CD8-positive, alpha-beta memory T cell (primary cell): ENCODE results near the gene CLK2. TPM values are rescaled to one million over a fixed set of nuclear protein-coding genes. Genes with fewer than 3 reads are reported as not detected.
A peak's percentile ranks its signal among the peaks of the same experiment; 100 is the strongest.

Experiments used
- CTCF ChIA-PET: fragments of 350-600 bp; sonication (Branson Sonifier 250); formaldehyde crosslinking; loops from one replicate; lab custom pipeline; 2021; ENCODE audit warnings: antibody characterized with exemption; lab: Charles Lee
- POLR2A ChIA-PET: fragments of 350-600 bp; sonication (Branson Sonifier 250); formaldehyde crosslinking; loops from one replicate; lab custom pipeline; 2021; ENCODE audit warnings: antibody characterized with exemption; lab: Charles Lee
- DNase-seq, 5 donors: peaks; one replicate each; pipeline versions ENCODE4 v3.0.0 to v3.0.0-alpha.2; 2020 to 2022; ENCODE audit warnings: mixed read lengths in 1 of 5
- H3K27ac ChIP-seq: one replicate; pipeline ENCODE4 v1.7.0; 2013; ENCODE audit warnings: low read depth, mild to moderate bottlenecking, low read length, moderate library complexity
- H3K27me3 ChIP-seq: 2 replicates; pipeline ENCODE4 v1.7.0; 2013; ENCODE audit warnings: low read length, mild to moderate bottlenecking; ENCODE audit not compliant: insufficient read depth, poor library complexity, severe bottlenecking
- H3K36me3 ChIP-seq: 2 replicates; pipeline ENCODE4 v1.7.0; 2013; ENCODE audit warnings: mild to moderate bottlenecking, low read length, moderate library complexity; ENCODE audit not compliant: insufficient read depth
- H3K4me1 ChIP-seq: 2 replicates; pipeline ENCODE4 v1.7.0; 2013; ENCODE audit warnings: mild to moderate bottlenecking, low read length, moderate library complexity; ENCODE audit not compliant: insufficient read depth
- H3K4me3 ChIP-seq: 2 replicates; pipeline ENCODE4 v1.7.0; 2013; ENCODE audit warnings: mild to moderate bottlenecking, low read length
- H3K9me3 ChIP-seq: 2 replicates; pipeline ENCODE4 v1.7.0; 2013; ENCODE audit warnings: mild to moderate bottlenecking, low read length
- H3K27ac Mint-ChIP-seq, 8 donors: one replicate each; pipeline ENCODE4 v1.8.0; 2020 to 2021; ENCODE audit warnings: mixed read lengths in 8 of 8, mild to moderate bottlenecking in 6 of 8, inconsistent platforms in 3 of 8, moderate library complexity in 3 of 8
- H3K27me3 Mint-ChIP-seq, 2 donors: one replicate each; pipeline ENCODE4 v1.8.0; 2020 to 2021; ENCODE audit warnings: mixed read lengths in 2 of 2, mild to moderate bottlenecking in 1 of 2, moderate library complexity in 1 of 2
- H3K36me3 Mint-ChIP-seq, 3 donors: one replicate each; pipeline ENCODE4 v1.8.0; 2020 to 2021; ENCODE audit warnings: mixed read lengths in 3 of 3, inconsistent platforms in 1 of 3, mild to moderate bottlenecking in 1 of 3
- H3K4me1 Mint-ChIP-seq, 3 donors: one replicate each; pipeline ENCODE4 v1.8.0; 2020 to 2021; ENCODE audit warnings: mixed read lengths in 3 of 3, inconsistent platforms in 1 of 3, mild to moderate bottlenecking in 1 of 3
- H3K4me3 Mint-ChIP-seq, 7 donors: one replicate each; pipeline ENCODE4 v1.8.0; 2020 to 2021; ENCODE audit warnings: mixed read lengths in 7 of 7, mild to moderate bottlenecking in 6 of 7, moderate library complexity in 4 of 7, inconsistent platforms in 2 of 7
- H3K9me3 Mint-ChIP-seq, 5 donors: one replicate each; pipeline ENCODE4 v1.8.0; 2020 to 2022; ENCODE audit warnings: mixed read lengths in 5 of 5, mild to moderate bottlenecking in 3 of 5, moderate library complexity in 2 of 5, inconsistent platforms in 1 of 5
- polyA plus RNA-seq: library from polyadenylated mRNA; unstranded; fragments of 300-500 nt; fragmentation: Illumina TruSeq; gene quantifications from one replicate; pipeline ENCODE4 v1.2.3, GENCODE V29; 2021
- total RNA-seq, 2 experiments: library from RNA; stranded (reverse); gene quantifications; one replicate each; pipeline ENCODE4 v1.2.3, GENCODE V29; 2021

The CLK2 gene
- 10 to 100 TPM; 78.3 to 79.8 TPM for total RNA-seq
- polyA plus RNA-seq, result 20.2 TPM

- peak within 1 kb of the TSS; percentile 87 for H3K4me3 ChIP-seq
- no peaks in the 10 kb centered on the region for H3K27me3 ChIP-seq
- Mint-ChIP-seq H3K36me3 (peaks cover 0 to 38% (median 12%) of the 10 kb centered on the region in 3 donors), H3K4me3 (peak within 1 kb of the TSS; percentile 90 to 97 (median 95)), H3K27ac (peak within 1 kb of the TSS; percentile 80 to 99 (median 95)), H3K4me1 (peaks cover 41 to 56% (median 50%) of the 10 kb centered on the region in 3 donors), H3K27me3 (no peaks in the 10 kb centered on the region), H3K9me3 (no peaks in the 10 kb centered on the region)
- no peaks in the 10 kb centered on the region for H3K9me3 ChIP-seq
- peaks cover 42% of the 10 kb centered on the region for H3K4me1 ChIP-seq
- peak; percentile 90 to 96 (median 92) for DNase-seq
- ChIA-PET POLR2A (interaction anchor here (0.7 to 3.6 kb wide), 9 partner anchors 10 to 1315 kb away, joined by 3 to 25 read pairs (median 3); partner anchors contain the start of genes FDPS and SCAMP3), CTCF (interaction anchor here (0.7 to 9.0 kb wide), 10 partner anchors 10 to 193 kb away, joined by 3 to 64 read pairs (median 4); partner anchors contain the start of gene SCAMP3)
- H3K27ac ChIP-seq, result peak within 1 kb of the TSS; percentile 64
- H3K36me3 ChIP-seq, result peaks cover 23% of the 10 kb centered on the region
Measured at GRCh38 chr1:155273343-155274245, at the start of gene CLK2. TSS of gene CLK2 (minus strand) at chr1:155273504. CDS start at chr1:155270977, 2,527 bp downstream.

- Mint-ChIP-seq H3K4me3 (peak overlapping the region; percentile 62 to 96 (median 76)), H3K4me1 (peaks cover 22 to 41% (median 26%) of the 10 kb centered on the region in 3 donors), H3K9me3 (no peaks in the 10 kb centered on the region), H3K36me3 (peaks cover 0 to 20% (median 3%) of the 10 kb centered on the region in 3 donors), H3K27me3 (peaks cover 0 to 2% of the 10 kb centered on the region in 2 donors), H3K27ac (peak overlapping the region in 4 of 8 donors; percentile 17 to 75 (median 37))
- peaks cover 9% of the 10 kb centered on the region for H3K4me1 ChIP-seq
- CTCF ChIA-PET, result interaction anchor here (1.1 to 6.0 kb wide), 12 partner anchors 11 to 362 kb away, joined by 3 to 116 read pairs (median 6); partner anchors contain the start of genes CLK2, FDPS and HCN3
- no peaks in the 10 kb centered on the region for H3K27me3 ChIP-seq
- no peak overlapping the region for H3K4me3 ChIP-seq
- H3K36me3 ChIP-seq, result no peaks in the 10 kb centered on the region
- POLR2A ChIA-PET, result interaction anchor here (1.0 to 3.3 kb wide), 2 partner anchors 15 to 49 kb away, joined by 3 to 11 read pairs; partner anchors contain the start of genes CLK2 and FDPS
- no peaks in the 10 kb centered on the region for H3K9me3 ChIP-seq
- DNase-seq, result no peak
- no peak overlapping the region for H3K27ac ChIP-seq
Measured at GRCh38 chr1:155322571-155322952, 49.3 kb upstream of the CLK2 start.

DNA sequence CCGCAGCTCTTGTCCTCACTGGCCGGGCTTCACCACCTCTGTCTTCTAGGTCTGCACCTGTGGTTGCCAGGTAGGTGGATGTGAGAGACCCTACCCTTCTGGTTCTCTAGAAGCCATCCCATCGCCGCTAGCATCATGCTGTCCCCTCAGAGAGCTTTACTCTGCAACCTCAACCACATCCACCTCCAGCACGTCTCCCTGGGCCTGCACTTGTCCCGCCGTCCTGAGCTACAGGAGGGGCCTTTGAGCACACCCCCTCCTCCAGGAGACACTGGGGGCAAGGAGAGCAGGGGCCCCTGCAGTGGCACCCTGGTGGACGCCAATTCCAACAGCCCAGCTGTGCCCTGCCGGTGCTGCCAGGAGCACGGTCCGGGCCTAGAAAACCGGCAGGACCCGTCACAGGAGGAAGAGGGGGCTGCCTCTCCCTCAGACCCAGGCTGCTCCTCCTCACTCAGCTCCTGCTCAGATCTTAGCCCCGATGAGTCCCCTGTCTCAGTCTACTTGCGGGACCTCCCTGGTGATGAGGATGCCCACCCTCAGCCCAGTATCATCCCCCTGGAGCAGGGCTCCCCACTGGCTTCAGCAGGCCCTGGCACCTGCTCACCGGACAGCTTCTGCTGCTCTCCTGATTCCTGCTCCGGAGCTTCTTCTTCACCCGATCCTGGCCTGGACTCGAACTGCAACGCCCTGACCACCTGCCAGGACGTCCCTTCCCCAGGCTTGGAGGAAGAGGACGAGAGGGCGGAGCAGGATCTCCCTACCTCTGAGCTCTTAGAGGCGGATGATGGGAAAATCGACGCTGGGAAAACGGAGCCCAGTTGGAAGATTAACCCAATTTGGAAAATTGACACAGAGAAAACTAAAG, 48.6 kb upstream of the CLK2 start:
- H3K4me1 Mint-ChIP-seq, result peaks cover 22 to 41% (median 26%) of the 10 kb centered on the region in 3 donors
- no peak for DNase-seq
- Histone ChIP-seq H3K27ac (no peak overlapping the region), H3K9me3 (no peaks in the 10 kb centered on the region), H3K36me3 (no peaks in the 10 kb centered on the region), H3K4me3 (no peak overlapping the region), H3K4me1 (peaks cover 9% of the 10 kb centered on the region), H3K27me3 (no peaks in the 10 kb centered on the region)
- peak overlapping the region in 3 of 8 donors; percentile 17 to 75 (median 45) for H3K27ac Mint-ChIP-seq
- H3K36me3 Mint-ChIP-seq, result peaks cover 0 to 21% (median 3%) of the 10 kb centered on the region in 3 donors
- H3K27me3 Mint-ChIP-seq, result peaks cover 0 to 2% of the 10 kb centered on the region in 2 donors
- ChIA-PET POLR2A (interaction anchor here (1.0 to 3.3 kb wide), 2 partner anchors 14 to 49 kb away, joined by 3 to 11 read pairs; partner anchors contain the start of genes CLK2 and FDPS), CTCF (interaction anchor here (0.6 to 6.0 kb wide), 12 partner anchors 10 to 115 kb away, joined by 3 to 116 read pairs (median 4); partner anchors contain the start of genes CLK2, FDPS and HCN3)
- no peaks in the 10 kb centered on the region for H3K9me3 Mint-ChIP-seq
- H3K4me3 Mint-ChIP-seq, result peak overlapping the region; percentile 62 to 96 (median 76)

- POLR2A ChIA-PET, result interaction anchor here (3.3 kb wide), 1 partner anchor 13 kb away, joined by 11 read pairs; the partner anchor contains the start of gene FDPS
- no peaks in the 10 kb centered on the region for H3K36me3 ChIP-seq
- peak; percentile 40 to 70 (median 60) for DNase-seq
- H3K27me3 Mint-ChIP-seq, result no peaks in the 10 kb centered on the region
- H3K4me1 ChIP-seq, result peaks cover 9% of the 10 kb centered on the region
- peaks cover 0 to 24% (median 3%) of the 10 kb centered on the region in 3 donors for H3K36me3 Mint-ChIP-seq
- no peaks in the 10 kb centered on the region for H3K9me3 ChIP-seq
- peak within 1 kb of the TSS; percentile 41 to 78 (median 70) for H3K4me3 Mint-ChIP-seq
- peak within 1 kb of the TSS; percentile 25 for H3K4me3 ChIP-seq
- H3K9me3 Mint-ChIP-seq, result no peaks in the 10 kb centered on the region
- no peak within 1 kb of the TSS for H3K27ac ChIP-seq
- H3K27me3 ChIP-seq, result no peaks in the 10 kb centered on the region
- H3K27ac Mint-ChIP-seq, result peak within 1 kb of the TSS in 5 of 8 donors; percentile 0 to 70 (median 28)
- H3K4me1 Mint-ChIP-seq, result peaks cover 18 to 37% (median 22%) of the 10 kb centered on the region in 3 donors
- CTCF ChIA-PET, result interaction anchor here (0.6 to 6.0 kb wide), 6 partner anchors 12 to 114 kb away, joined by 3 to 116 read pairs (median 4); partner anchors contain the start of genes FDPS and HCN3
Measured at GRCh38 chr1:155320661-155321617, 47.6 kb upstream of the CLK2 start, which contains the start of gene RUSC1. TSS of gene RUSC1 (plus strand) at chr1:155320894. CDS start at chr1:155321774, 880 bp downstream.

GRCh38 chr1:155320252-155320651, 46.9 kb upstream of the CLK2 start:
- peaks cover 9% of the 10 kb centered on the region for H3K4me1 ChIP-seq
- H3K27me3 ChIP-seq, result no peaks in the 10 kb centered on the region
- H3K9me3 ChIP-seq, result no peaks in the 10 kb centered on the region
- Mint-ChIP-seq H3K4me1 (peaks cover 12 to 31% (median 20%) of the 10 kb centered on the region in 3 donors), H3K4me3 (peak overlapping the region; percentile 30 to 78 (median 70)), H3K36me3 (peaks cover 0 to 24% (median 3%) of the 10 kb centered on the region in 3 donors), H3K27me3 (no peaks in the 10 kb centered on the region), H3K9me3 (no peaks in the 10 kb centered on the region), H3K27ac (peak overlapping the region in 5 of 8 donors; percentile 0 to 70 (median 19))
- ChIA-PET POLR2A (interaction anchor here (3.3 kb wide), 1 partner anchor 12 kb away, joined by 11 read pairs; the partner anchor contains the start of gene FDPS), CTCF (interaction anchor here (6.0 kb wide), 1 partner anchor 70 kb away, joined by 116 read pairs; no protein-coding TSS in a partner anchor)
- peak overlapping the region; percentile 25 for H3K4me3 ChIP-seq
- no peak overlapping the region for H3K27ac ChIP-seq
- DNase-seq, result no peak
- no peaks in the 10 kb centered on the region for H3K36me3 ChIP-seq

- ChIA-PET CTCF (interaction anchor here (6.0 kb wide), 1 partner anchor 69 kb away, joined by 116 read pairs; no protein-coding TSS in a partner anchor), POLR2A (interaction anchor here (3.3 kb wide), 1 partner anchor 12 kb away, joined by 11 read pairs; the partner anchor contains the start of gene FDPS)
- Mint-ChIP-seq H3K4me3 (peak overlapping the region in 2 of 7 donors; percentile 30 to 78), H3K9me3 (no peaks in the 10 kb centered on the region), H3K27ac (peak overlapping the region in 2 of 8 donors; percentile 28 to 47), H3K27me3 (no peaks in the 10 kb centered on the region), H3K4me1 (peaks cover 12 to 26% (median 20%) of the 10 kb centered on the region in 3 donors), H3K36me3 (peaks cover 0 to 28% (median 3%) of the 10 kb centered on the region in 3 donors)
- Histone ChIP-seq H3K4me3 (no peak overlapping the region), H3K27me3 (no peaks in the 10 kb centered on the region), H3K9me3 (no peaks in the 10 kb centered on the region), H3K4me1 (peaks cover 6% of the 10 kb centered on the region), H3K27ac (no peak overlapping the region), H3K36me3 (no peaks in the 10 kb centered on the region)
- no peak for DNase-seq
Measured at GRCh38 chr1:155319536-155319935, 46.2 kb upstream of the CLK2 start.
